ENCODE measurements around the gene NEGR1.

The NEGR1 gene

GRCh38 chr1:72018562-72018961 is 263.8 kb downstream of the NEGR1 start:
- no peak for DNase-seq

GRCh38 chr1:72015006-72015405 is 267.3 kb downstream of the NEGR1 start:
- no peak for DNase-seq

GRCh38 chr1:72013161-72013560 is 269.2 kb downstream of the NEGR1 start:
- no peak for DNase-seq

- DNase-seq = no peak
Observed at GRCh38 chr1:72011721-72012120, 270.6 kb downstream of the NEGR1 start.

GRCh38 chr1:72010094-72010431 is 272.3 kb downstream of the NEGR1 start:
- DNase-seq = no peak

- DNase-seq = no peak
Observed at GRCh38 chr1:72009173-72010093, 272.9 kb downstream of the NEGR1 start.

- DNase-seq = no peak
Observed at GRCh38 chr1:72007312-72007711, 275.0 kb downstream of the NEGR1 start.

GRCh38 chr1:72006092-72006491 is 276.2 kb downstream of the NEGR1 start:
- no peak for DNase-seq

GRCh38 chr1:72003092-72003491 is 279.2 kb downstream of the NEGR1 start:
- no peak for DNase-seq

GRCh38 chr1:72000809-72001208 is 281.5 kb downstream of the NEGR1 start:
- no peak for DNase-seq

- no peak for DNase-seq
Observed at GRCh38 chr1:71994646-71995045, 287.7 kb downstream of the NEGR1 start.

- DNase-seq = no peak
Observed at GRCh38 chr1:71987181-71987580, 295.2 kb downstream of the NEGR1 start.

- DNase-seq = no peak
Observed at GRCh38 chr1:71986160-71986559, 296.2 kb downstream of the NEGR1 start.

GRCh38 chr1:71980556-71980955 is 301.8 kb downstream of the NEGR1 start:
- no peak for DNase-seq

- DNase-seq = no peak
Observed at GRCh38 chr1:71979882-71980281, 302.5 kb downstream of the NEGR1 start.

GRCh38 chr1:71967670-71968069 is 314.7 kb downstream of the NEGR1 start:
- no peak for DNase-seq

GRCh38 chr1:71964188-71964587 is 318.2 kb downstream of the NEGR1 start:
- DNase-seq = no peak

- no peak for DNase-seq
Observed at GRCh38 chr1:71956613-71957285, 325.6 kb downstream of the NEGR1 start.

- no peak for DNase-seq
Observed at GRCh38 chr1:71950579-71950978, 331.8 kb downstream of the NEGR1 start.

- no peak for DNase-seq
Observed at GRCh38 chr1:71949681-71950080, 332.7 kb downstream of the NEGR1 start.

- DNase-seq = no peak
Observed at GRCh38 chr1:71948561-71948960, 333.8 kb downstream of the NEGR1 start.

- no peak for DNase-seq
Observed at GRCh38 chr1:71944006-71944405, 338.3 kb downstream of the NEGR1 start.

GRCh38 chr1:71940261-71940660 is 342.1 kb downstream of the NEGR1 start:
- no peak for DNase-seq

GRCh38 chr1:71930511-71930910 is 351.8 kb downstream of the NEGR1 start:
- DNase-seq = no peak
